22Rv1 (cell line): ENCODE data around the gene KISS1.

Source experiments
- ZFX ChIP-seq: fragments of 450-650 bp; IDR thresholded peaks from 2 replicates; pipeline ENCODE4 v1.6.1; 2017; ENCODE audit warnings: antibody characterized with exemption, borderline replicate concordance
- TF ChIP-seq, protein P1 (sequence below): fragments of 450-650 bp; IDR thresholded peaks from 2 replicates; pipeline ENCODE4 v1.5.1; 2017; ENCODE audit warnings: mild to moderate bottlenecking

DNA sequence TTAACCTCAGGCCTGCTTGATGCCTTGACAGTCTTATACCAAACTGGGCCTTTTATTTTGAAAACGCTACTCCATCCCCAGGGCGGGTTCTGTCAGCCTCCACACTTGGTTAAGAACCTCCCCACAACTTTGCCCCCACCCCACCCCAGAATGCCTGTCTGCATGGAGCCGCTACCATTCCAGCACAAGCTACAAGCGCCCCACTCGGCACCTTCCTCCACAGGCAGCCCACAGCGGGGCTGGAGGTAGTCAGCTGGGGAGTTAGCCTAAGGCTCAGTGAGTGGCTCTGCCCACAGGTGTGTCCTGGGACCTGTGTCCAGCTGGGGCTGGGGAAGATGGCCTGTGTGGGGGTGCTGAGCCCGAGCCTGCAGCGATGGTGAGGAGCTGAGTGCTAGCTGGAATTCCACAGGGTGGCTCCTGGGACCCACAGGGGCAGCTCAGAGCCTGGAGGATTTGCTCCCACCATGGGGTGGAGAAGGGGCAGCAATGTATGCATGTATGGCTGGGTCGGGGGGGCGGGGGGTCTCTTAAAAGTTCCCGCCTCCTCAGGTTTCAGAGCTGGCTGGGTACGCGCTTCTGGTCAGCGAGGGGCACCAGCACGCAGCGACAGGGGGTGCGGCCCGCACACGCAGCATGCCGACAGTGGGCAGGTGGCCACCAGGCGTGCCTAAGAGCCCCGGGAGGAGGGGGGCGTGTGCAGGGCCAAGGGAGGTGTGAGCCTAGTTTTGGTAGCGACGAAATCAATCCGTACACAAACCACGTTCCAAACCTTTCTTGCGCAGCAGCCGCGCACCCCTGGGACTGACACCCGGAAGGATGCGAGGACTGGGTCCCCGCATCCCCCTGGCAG lies 45.4 kb downstream of the KISS1 start:
- TF ChIP-seq, protein P1, sequence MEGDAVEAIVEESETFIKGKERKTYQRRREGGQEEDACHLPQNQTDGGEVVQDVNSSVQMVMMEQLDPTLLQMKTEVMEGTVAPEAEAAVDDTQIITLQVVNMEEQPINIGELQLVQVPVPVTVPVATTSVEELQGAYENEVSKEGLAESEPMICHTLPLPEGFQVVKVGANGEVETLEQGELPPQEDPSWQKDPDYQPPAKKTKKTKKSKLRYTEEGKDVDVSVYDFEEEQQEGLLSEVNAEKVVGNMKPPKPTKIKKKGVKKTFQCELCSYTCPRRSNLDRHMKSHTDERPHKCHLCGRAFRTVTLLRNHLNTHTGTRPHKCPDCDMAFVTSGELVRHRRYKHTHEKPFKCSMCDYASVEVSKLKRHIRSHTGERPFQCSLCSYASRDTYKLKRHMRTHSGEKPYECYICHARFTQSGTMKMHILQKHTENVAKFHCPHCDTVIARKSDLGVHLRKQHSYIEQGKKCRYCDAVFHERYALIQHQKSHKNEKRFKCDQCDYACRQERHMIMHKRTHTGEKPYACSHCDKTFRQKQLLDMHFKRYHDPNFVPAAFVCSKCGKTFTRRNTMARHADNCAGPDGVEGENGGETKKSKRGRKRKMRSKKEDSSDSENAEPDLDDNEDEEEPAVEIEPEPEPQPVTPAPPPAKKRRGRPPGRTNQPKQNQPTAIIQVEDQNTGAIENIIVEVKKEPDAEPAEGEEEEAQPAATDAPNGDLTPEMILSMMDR, result no peak
- TF ChIP-seq ZFX, result no peak
